Stimulated activated naive CD8-positive, alpha-beta T cell treated with anti-CD3 and anti-CD28 coated beads, Interleukin-15, Interleukin-2, amounts not matched to agents 100 ng/mL and 50 ng/mL, for 24 hours (primary cell): Measurements from ENCODE around the gene KDM2B.

ENCODE experiments used
- H3K27ac Mint-ChIP-seq: one replicate; pipeline ENCODE4 v1.8.0; 2021; ENCODE audit warnings: mild to moderate bottlenecking, mixed read lengths
- H3K27me3 Mint-ChIP-seq: one replicate; pipeline ENCODE4 v1.8.0; 2021; ENCODE audit warnings: mixed read lengths
- H3K36me3 Mint-ChIP-seq: one replicate; pipeline ENCODE4 v1.8.0; 2021; ENCODE audit warnings: low read depth, mixed read lengths
- H3K4me1 Mint-ChIP-seq: one replicate; pipeline ENCODE4 v1.8.0; 2021; ENCODE audit warnings: low read depth, mixed read lengths
- H3K4me3 Mint-ChIP-seq: one replicate; pipeline ENCODE4 v1.8.0; 2021; ENCODE audit warnings: mild to moderate bottlenecking, mixed read lengths
- H3K9me3 Mint-ChIP-seq: one replicate; pipeline ENCODE4 v1.8.0; 2021; ENCODE audit warnings: mixed read lengths

Gene KDM2B

DNA sequence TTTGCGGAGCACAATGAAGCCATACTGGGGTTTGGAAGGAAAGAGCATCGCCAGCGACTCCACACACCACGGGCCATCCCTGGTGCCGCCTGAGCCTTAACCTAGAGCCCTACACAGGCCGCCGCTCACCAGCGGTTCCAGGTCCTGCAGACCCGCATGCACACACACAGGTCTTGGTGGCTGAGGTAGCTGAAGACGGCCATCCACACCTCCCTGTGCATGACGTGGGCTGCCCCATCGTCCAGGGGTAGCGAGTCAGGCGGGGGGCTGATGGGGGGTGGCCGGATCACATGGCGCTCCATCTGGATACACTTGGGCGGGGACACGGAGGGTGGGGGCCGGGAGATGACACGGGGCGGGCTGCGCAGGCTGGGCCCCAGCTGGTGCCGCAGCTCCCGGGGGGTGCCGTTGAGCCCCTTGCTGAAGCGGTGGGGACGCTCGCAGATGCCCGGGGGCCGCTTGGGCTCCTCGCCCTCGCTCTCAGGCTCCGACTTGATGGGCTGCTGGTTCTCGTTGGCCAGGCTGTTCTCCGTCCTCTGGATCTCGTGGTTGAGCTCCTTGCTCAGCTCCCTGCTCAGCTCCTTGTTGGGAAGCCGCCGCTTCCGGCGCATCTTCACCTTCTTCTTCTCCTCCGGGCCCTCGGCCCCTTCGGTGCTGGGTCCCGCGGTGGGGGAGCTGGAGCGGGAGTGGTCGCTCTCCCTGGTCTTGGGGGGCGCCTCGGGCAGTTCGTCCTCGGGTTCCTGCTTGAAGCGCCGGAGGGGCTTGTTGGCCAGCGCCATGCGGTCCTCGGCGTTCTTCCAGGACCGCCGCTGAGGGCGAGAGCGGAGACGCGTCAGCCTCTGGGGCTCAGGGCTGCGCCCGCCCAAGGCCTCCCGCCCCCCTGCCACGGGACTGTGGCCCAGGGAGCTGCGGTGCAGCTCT lies 138.5 kb downstream of the KDM2B start:
- no peaks in the 10 kb centered on the region for H3K27me3 Mint-ChIP-seq
- H3K4me1 Mint-ChIP-seq: peaks cover 14% of the 10 kb centered on the region
- no peaks in the 10 kb centered on the region for H3K9me3 Mint-ChIP-seq
- peaks cover 43% of the 10 kb centered on the region for H3K36me3 Mint-ChIP-seq
- H3K4me3 Mint-ChIP-seq: no peak overlapping the region
- no peak overlapping the region for H3K27ac Mint-ChIP-seq

DNA sequence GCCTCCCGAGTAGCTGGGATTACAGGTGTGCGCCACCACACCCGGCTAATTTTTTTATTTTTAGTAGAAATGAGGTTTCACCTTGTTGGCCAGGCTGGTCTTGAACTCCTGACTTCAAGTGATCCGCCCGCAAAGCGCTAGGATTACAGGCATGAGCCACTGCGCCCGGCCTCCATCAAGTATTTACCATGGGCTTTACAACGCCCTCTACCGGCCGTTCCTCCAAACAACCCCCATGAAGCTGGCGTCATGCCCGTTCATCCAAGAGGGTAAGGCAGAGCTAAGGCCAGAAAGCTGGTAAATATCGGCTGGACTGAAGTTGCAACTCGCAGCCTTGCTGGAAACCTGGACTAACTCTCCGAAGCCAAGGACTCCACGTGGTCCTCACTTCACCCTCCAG lies 139.3 kb downstream of the KDM2B start:
- no peak overlapping the region for H3K27ac Mint-ChIP-seq
- H3K27me3 Mint-ChIP-seq: no peaks in the 10 kb centered on the region
- H3K4me3 Mint-ChIP-seq: no peak overlapping the region
- peaks cover 14% of the 10 kb centered on the region for H3K4me1 Mint-ChIP-seq
- peaks cover 44% of the 10 kb centered on the region for H3K36me3 Mint-ChIP-seq
- peaks cover 7% of the 10 kb centered on the region for H3K9me3 Mint-ChIP-seq

DNA sequence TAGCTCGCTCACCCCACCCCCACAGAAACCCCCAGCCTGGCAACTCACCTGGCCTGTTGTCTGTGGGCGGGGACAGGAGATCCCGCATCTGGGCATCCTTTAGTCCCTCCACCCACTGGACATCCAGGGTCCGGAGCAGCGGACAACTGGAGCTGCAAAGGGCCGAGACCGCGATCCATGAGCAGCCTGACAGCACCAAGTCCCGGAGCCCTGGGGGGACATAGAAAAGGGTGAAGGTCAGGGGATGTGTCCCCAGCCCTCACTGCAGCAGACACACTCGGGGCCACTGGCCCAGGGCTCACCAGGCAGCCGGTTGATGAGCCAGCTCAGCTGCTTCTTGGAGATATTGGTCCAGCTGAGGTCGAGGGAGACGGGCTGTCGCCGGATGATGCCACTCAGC lies 140.1 kb downstream of the KDM2B start:
- no peak overlapping the region for H3K27ac Mint-ChIP-seq
- H3K4me1 Mint-ChIP-seq: peaks cover 14% of the 10 kb centered on the region
- H3K4me3 Mint-ChIP-seq: no peak overlapping the region
- peaks cover 9% of the 10 kb centered on the region for H3K9me3 Mint-ChIP-seq
- peaks cover 48% of the 10 kb centered on the region for H3K36me3 Mint-ChIP-seq
- H3K27me3 Mint-ChIP-seq: no peaks in the 10 kb centered on the region

DNA sequence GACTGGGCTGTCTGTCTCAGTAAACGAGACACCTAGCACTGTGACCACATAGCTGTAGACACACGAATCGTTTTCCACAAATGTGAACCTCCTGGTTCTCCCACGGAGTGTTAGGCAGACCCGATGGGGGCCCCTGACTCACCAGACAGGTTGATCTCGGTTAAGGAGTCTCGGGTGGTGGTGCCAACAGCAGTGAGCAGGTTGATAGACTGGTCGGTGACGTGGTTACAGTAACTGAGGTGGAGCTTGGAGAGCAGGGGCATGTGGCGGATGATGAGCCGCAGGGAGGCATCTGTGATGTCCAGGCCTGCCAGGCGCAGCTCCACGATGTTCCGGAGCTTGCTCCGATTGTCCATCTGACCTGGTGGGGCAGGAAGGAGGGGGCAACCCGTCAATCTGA lies 141.1 kb downstream of the KDM2B start:
- Mint-ChIP-seq H3K36me3 (peaks cover 55% of the 10 kb centered on the region), H3K4me3 (no peak overlapping the region)

DNA sequence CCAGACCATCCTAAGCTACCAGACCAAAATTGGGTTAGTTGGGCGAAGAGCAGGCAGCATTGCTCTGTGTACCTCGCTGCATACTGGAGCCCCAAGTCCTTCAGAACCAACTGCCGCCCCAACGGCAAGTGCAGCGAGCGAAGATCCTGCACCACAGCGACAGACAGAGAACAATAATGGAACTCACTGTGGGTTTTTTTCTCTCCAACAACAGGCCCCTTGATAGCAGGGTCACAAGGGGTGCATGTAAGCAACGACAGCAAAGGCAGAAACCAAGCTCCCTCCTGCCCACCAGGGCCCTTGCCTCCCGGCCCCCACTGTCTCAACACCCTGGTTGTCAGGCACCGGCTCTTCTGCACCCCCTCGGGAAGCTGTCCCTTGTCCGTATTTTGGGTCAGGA lies 141.9 kb downstream of the KDM2B start:
- Mint-ChIP-seq H3K4me3 (no peak overlapping the region), H3K4me1 (peaks cover 8% of the 10 kb centered on the region), H3K27me3 (no peaks in the 10 kb centered on the region), H3K9me3 (peaks cover 9% of the 10 kb centered on the region), H3K27ac (no peak overlapping the region), H3K36me3 (peaks cover 53% of the 10 kb centered on the region)

More for the DNA sequence above, 141.1 kb downstream of the KDM2B start:
- Mint-ChIP-seq H3K9me3 (peaks cover 9% of the 10 kb centered on the region), H3K4me1 (peaks cover 14% of the 10 kb centered on the region), H3K27me3 (no peaks in the 10 kb centered on the region), H3K27ac (no peak overlapping the region)

DNA sequence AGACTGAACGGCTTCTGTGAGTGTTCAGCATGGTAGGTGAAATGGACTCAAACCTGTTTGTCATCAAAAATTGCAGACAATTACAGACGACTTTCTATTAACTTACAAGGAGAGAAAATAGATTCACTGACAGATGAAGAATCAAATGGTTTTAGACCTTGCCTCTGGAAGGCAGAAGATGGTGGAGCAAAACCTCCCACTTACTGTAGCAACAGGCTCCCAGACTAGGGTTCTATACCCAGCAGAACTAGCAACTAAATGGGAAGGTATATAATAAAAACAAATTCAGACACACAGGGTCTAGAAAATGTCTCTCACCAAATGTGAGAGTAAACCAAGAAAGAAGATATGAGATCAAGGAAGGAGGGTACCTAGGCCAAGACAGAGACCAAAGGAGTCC lies 144.1 kb downstream of the KDM2B start:
- Mint-ChIP-seq H3K4me3 (no peak overlapping the region), H3K9me3 (peaks cover 9% of the 10 kb centered on the region), H3K4me1 (no peaks in the 10 kb centered on the region), H3K27ac (no peak overlapping the region), H3K27me3 (no peaks in the 10 kb centered on the region), H3K36me3 (peaks cover 70% of the 10 kb centered on the region)

DNA sequence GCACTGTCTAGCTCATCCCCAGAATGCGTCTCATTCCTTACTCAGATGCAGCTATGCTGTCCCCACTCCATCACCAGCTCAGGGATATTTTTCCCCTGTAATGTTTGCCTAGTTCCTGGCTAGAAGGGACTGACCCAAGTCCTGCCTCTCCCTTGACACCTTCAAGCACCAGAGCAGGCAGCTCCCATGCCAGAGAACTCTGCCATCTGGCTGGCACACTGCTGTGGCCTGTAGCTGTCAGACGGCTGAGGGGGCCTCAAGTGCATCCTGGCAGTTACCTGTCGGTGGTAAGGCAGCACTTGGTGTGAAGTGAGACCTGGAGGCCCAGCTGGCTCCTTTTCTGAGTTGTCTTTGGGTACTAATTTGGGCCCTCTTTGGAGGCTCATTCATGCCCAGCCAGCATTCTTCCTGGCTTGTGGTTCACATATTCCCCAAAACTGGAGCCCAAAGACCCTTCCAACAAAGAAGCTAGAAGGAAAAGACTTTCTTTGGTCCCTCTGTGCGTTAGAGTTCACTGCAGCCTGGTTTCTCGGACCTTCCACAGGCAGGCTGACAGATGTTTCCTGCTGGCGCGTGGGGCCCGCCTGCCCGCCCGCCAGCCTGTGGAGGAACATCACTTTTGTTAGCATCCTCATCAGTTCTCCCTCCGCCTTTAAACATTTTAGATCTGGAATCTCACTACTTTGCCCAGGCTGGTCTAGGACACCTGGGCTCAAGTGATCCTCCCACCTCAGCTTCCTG lies 147.9 kb downstream of the KDM2B start:
- no peak overlapping the region for H3K4me3 Mint-ChIP-seq
- H3K27me3 Mint-ChIP-seq: no peaks in the 10 kb centered on the region
- H3K36me3 Mint-ChIP-seq: peaks cover 85% of the 10 kb centered on the region
- no peaks in the 10 kb centered on the region for H3K4me1 Mint-ChIP-seq
- H3K27ac Mint-ChIP-seq: peak overlapping the region; percentile 16
- H3K9me3 Mint-ChIP-seq: peaks cover 9% of the 10 kb centered on the region

DNA sequence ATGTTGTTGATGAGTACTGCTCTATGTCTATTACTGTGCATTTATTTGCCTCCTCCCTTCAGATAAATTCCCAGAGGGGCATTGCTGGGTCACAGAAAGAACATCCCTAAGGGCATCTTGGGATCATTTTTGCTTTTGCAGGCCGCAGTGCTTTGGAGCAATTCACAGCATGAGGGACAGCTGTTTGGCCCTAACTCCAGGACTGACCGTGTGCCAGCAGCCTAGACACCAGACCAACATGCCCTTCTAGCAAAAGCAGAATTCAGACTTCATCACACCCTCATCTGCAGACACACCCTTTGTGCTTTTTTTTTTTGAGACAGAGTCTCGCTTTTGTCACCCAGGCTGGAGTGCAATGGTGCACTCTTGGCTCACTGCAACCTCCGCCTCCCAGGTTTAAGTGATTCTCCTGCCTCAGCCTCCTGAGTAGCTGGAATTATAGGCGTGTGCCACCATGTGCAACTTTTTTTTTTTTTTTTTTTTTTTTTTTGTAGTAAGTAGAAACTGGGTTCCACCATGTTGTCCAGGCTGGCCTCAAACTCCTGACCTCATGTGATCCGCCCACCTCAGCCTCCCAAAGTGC lies 149.9 kb downstream of the KDM2B start:
- H3K4me1 Mint-ChIP-seq: no peaks in the 10 kb centered on the region
- no peaks in the 10 kb centered on the region for H3K27me3 Mint-ChIP-seq
- no peaks in the 10 kb centered on the region for H3K9me3 Mint-ChIP-seq
- H3K4me3 Mint-ChIP-seq: no peak overlapping the region
- H3K36me3 Mint-ChIP-seq: peaks cover 80% of the 10 kb centered on the region
- H3K27ac Mint-ChIP-seq: no peak overlapping the region

DNA sequence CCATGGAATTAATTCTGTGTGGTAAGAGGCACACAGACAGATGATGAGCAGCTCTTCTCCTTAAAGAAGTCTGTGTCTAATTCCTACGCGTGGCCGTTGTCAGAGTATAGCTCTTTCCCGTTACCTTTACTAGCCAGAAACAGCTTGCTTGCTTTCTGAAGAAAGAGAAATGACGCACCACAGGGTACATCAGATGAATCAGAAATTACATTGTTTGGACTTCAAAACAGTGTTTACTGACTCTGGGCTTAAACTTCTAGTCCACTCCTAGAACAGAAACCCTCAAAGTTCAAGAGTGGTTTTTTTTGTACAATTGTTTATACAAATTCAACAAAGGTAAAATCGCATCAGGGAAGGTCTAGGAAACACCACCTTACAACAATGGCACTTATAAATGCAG lies 151.9 kb downstream of the KDM2B start:
- no peaks in the 10 kb centered on the region for H3K27me3 Mint-ChIP-seq
- peaks cover 89% of the 10 kb centered on the region for H3K36me3 Mint-ChIP-seq
- H3K9me3 Mint-ChIP-seq: no peaks in the 10 kb centered on the region
- H3K4me1 Mint-ChIP-seq: peaks cover 4% of the 10 kb centered on the region
- no peak overlapping the region for H3K4me3 Mint-ChIP-seq
- H3K27ac Mint-ChIP-seq: no peak overlapping the region

DNA sequence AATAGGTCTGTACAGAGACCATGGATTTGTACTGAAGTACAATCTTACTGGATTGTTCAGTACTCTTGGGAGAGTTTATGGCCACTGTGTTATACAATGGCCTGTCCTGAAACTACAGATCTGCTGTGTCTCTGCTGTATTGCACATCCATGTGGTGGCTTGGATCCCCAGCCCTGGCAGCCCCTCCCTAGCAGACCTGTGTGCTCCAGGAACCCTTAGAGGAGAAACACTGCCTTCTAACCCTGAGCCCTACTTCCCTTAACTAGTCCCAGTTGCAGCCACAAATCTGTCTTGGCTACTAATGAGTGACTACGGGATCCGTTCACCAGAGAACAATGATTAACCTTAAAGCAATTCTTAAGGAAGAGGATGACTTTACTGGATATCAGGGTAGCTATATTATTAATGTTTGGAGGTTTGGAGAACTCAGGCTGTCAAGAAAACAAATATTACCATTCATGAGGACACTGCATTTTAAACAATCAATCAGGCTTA lies 153.2 kb downstream of the KDM2B start:
- H3K4me1 Mint-ChIP-seq: peaks cover 4% of the 10 kb centered on the region
- H3K27ac Mint-ChIP-seq: peak overlapping the region; percentile 19
- H3K4me3 Mint-ChIP-seq: no peak overlapping the region
- no peaks in the 10 kb centered on the region for H3K9me3 Mint-ChIP-seq
- no peaks in the 10 kb centered on the region for H3K27me3 Mint-ChIP-seq
- peaks cover 89% of the 10 kb centered on the region for H3K36me3 Mint-ChIP-seq

DNA sequence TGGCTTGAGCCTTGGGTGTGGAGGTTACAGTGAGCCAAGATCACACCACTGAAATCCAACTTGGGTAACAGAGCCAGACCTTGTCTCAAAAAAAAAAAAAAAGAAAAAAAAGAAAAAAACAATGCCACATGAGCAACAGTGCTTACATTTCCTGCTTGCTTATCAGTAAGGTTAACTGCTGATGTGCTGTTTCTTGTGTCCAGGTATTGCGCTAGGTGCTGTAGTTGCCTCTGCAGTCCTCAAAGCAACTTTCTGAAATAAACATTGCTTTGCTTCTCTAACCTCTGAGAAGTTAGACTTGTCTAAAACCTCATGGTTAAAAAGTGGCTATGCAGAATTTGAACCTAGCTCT lies 156.2 kb downstream of the KDM2B start:
- Mint-ChIP-seq H3K9me3 (no peaks in the 10 kb centered on the region), H3K27me3 (no peaks in the 10 kb centered on the region), H3K36me3 (peaks cover 87% of the 10 kb centered on the region), H3K4me1 (peaks cover 8% of the 10 kb centered on the region), H3K4me3 (no peak overlapping the region), H3K27ac (no peak overlapping the region)

DNA sequence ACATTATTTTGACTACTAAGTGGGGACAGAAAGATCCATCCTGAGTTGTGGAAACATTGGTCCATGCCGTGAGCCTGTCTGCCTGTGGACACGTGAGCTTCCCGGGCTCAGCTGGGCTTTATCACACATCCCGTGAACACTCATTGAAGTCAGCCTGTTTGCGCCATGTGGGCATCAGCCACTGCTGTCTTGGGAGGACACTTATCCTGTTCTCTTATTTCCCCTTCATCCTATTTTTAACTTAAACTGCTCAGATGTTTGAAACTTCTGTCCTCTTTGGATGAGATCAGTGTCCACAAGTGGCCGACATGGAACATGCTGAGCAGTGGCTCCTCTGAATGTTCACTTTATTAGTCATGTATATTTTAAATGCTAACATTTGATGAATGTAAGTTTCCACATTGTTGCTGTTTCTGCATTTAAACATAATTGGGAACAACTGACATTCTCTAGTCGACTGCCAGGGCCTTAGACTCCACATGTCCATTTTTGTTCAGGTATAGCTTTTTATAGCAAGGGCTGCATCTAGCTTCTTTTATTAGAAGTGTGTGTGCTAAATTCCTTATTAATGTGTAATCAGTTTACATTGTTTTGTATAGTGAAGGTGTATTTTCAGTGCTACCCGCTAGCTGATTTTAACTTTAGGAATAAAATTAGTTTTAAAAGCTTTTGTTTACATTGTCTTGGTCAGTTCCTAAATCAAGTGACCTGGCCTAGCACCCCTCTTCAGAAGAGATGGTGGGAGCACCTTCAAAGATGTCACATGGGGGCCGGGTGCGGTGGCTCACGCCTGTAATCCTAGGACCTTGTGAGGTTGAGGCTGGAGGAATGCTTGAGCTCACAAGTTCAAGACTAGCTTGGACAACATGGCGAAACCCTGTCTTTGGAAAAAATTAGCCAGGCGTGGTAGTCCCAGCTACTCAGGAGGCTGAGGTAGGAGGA lies 156.9 kb downstream of the KDM2B start:
- H3K4me3 Mint-ChIP-seq: no peak overlapping the region
- peaks cover 87% of the 10 kb centered on the region for H3K36me3 Mint-ChIP-seq
- H3K27ac Mint-ChIP-seq: no peak overlapping the region
- no peaks in the 10 kb centered on the region for H3K9me3 Mint-ChIP-seq
- no peaks in the 10 kb centered on the region for H3K27me3 Mint-ChIP-seq
- peaks cover 8% of the 10 kb centered on the region for H3K4me1 Mint-ChIP-seq

DNA sequence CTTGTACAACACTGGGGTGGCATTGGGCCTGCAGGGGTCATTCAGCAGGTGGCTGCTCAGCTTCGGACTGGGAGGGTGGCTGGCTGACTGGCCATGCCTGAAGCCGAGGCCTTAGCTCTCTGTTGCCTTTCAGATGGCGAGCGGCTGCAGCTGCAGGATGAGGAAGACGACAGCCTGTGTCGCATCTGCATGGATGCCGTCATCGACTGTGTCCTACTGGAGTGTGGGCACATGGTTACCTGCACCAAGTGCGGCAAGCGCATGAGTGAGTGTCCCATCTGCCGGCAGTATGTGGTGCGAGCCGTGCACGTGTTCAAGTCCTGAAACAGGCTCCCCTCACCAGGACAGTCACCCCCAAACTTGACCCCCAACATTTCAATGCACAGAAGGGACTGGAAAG lies 157.6 kb downstream of the KDM2B start:
- Mint-ChIP-seq H3K36me3 (peaks cover 83% of the 10 kb centered on the region), H3K4me3 (no peak overlapping the region), H3K27ac (no peak overlapping the region), H3K4me1 (peaks cover 8% of the 10 kb centered on the region), H3K27me3 (no peaks in the 10 kb centered on the region), H3K9me3 (no peaks in the 10 kb centered on the region)

DNA sequence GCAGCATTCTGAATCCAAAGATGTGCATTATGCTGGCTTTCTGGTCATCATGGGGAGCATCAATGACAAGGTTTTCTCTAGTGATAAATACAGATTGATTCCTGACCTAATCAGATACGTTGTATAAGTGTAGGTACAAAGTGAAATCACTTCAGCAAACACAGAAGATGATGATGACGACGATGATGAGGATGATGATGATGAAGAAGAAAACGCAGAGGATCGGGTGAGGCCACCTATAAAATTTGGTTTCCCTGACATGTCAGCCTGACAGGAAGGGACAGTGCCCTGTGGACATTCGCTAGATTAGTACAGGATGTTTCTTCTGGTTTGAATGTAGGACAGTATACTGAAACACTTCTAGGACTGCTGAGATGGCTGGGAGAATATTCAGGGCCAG lies 160.7 kb downstream of the KDM2B start:
- H3K4me3 Mint-ChIP-seq: no peak overlapping the region
- peaks cover 4% of the 10 kb centered on the region for H3K4me1 Mint-ChIP-seq
- H3K27me3 Mint-ChIP-seq: no peaks in the 10 kb centered on the region
- H3K27ac Mint-ChIP-seq: peak overlapping the region; percentile 13
- H3K9me3 Mint-ChIP-seq: no peaks in the 10 kb centered on the region
- H3K36me3 Mint-ChIP-seq: peaks cover 82% of the 10 kb centered on the region
